ENCODE results near the gene CDK16. TPM values are rescaled to one million over a fixed set of nuclear protein-coding genes. Genes with fewer than 3 reads are reported as not detected.

CDK16 gene
- total and polyA plus RNA-seq, 2 of the 13 experiments (the other 11 are each of a cell fraction or from before 2014, with no cell fraction given): 64.5 to 225 TPM

DNA sequence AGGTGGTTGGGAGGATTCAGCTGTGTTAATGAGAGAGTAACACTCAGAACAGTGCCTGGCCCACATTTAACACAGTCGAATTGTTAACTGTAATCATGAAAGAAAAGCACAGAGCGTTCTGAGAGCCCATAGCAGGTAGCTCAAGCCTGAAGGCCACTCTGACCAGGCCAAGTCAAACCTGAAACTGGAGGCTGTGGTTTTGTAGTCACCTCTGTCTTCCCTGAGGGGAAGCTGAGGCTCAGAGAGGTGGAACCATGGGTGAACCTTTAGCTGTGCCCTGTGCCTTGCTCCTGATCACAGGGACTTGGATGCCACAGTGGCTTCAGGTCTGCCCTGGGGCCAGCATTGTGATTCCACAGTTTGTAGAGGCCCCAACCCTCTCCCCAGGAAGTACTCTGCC lies 41.4 kb upstream of the CDK16 start:
- CTCF ChIA-PET (ENCODE audit: low intra/inter-chr PET ratio, low total read pairs): no interaction called here
- Histone ChIP-seq H3K79me2 (ENCODE audit: insufficient read depth, low read length) (no peaks in the 10 kb centered on the region), H3K4me3 (replicated peaks in 1 of 3; ENCODE audit: insufficient read depth in 1 of 3, low read depth in 2 of 3, low read length in 3 of 3) (no peak overlapping the region), H3K4me2 (ENCODE audit: low read depth, low read length) (no peak overlapping the region), H3K9ac (ENCODE audit: insufficient read depth, low read depth, low read length) (no peak overlapping the region), H4K20me1 (ENCODE audit: insufficient read depth, low read length) (no peaks in the 10 kb centered on the region), H3K27me3 (ENCODE audit: control insufficient read depth in 1 of 2, insufficient read depth in 2 of 2, low read length in 2 of 2) (no peaks in the 10 kb centered on the region), H3K4me1 (ENCODE audit: insufficient read depth, low read length) (no peaks in the 10 kb centered on the region), H3K9me3 (ENCODE audit: low read length) (no peaks in the 10 kb centered on the region), H3K36me3 (replicated peaks in 1 of 2; ENCODE audit: control insufficient read depth in 1 of 2, insufficient read depth in 2 of 2, low read length in 2 of 2) (peaks cover 21 to 39% of the 10 kb centered on the region in 2 experiments), H3K27ac (ENCODE audit: extremely low read length, insufficient read depth, low read length) (no peak overlapping the region), H2AFZ (ENCODE audit: low read length) (no peak overlapping the region)
- FAIRE-seq: no peak
- WGBS (ENCODE audit: low lambda C conversion rate): 50% methylated on average over 2 of the region's 2 CpGs
- no peak for ATAC-seq
- intact Hi-C loops (cut with micrococcal nuclease; ENCODE audit: unreplicated experiment): no loop called here
- POLR2A ChIA-PET: no interaction called here
- in situ Hi-C loops (cut with HindIII; ENCODE audit: extremely low pct_ligation_motif_present, low pct_unique_long_range_greater_than_20kb): no loop called here
- TF ChIP-seq ZNF549 (CRISPR knock-in tag; IDR thresholded peaks at IDR 0.05) (no peak), KDM3A (CRISPR knock-in tag; IDR thresholded peaks at IDR 0.05; ENCODE audit: low read depth) (no peak), ZNF431 (CRISPR knock-in tag; IDR thresholded peaks at IDR 0.05; ENCODE audit: borderline replicate concordance, low read depth) (no peak)
- BruUV-seq (replicated peaks): no TSS peak
- DNase-seq (ENCODE audit: low spot score): no peak

DNA sequence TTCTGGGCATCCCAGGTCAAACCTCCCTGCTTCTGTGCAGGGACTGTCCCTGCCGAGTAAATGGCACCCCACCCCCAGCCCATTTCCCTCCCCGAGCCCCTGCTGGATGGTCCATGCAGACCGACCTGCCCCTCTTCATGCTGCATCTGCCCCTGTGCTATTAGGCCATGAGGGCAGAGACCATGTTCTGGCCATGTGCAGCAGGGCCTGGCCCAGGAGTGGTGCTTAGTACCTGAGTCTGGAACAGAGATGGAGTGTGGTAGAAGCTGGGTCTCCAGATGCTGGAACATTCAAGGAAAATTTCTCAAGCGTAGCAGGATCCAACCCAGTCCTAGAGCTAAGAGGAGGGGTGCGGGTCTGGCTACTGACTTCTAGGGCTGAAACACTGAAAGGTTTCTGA lies 40.1 kb upstream of the CDK16 start:
- Histone ChIP-seq H3K9me3 (ENCODE audit: low read length) (no peaks in the 10 kb centered on the region), H2AFZ (ENCODE audit: low read length) (no peak overlapping the region), H3K4me2 (ENCODE audit: low read depth, low read length) (no peak overlapping the region), H3K36me3 (replicated peaks in 1 of 2; ENCODE audit: control insufficient read depth in 1 of 2, insufficient read depth in 2 of 2, low read length in 2 of 2) (peaks cover 19 to 41% of the 10 kb centered on the region in 2 experiments), H3K9ac (ENCODE audit: insufficient read depth, low read depth, low read length) (no peak overlapping the region), H3K4me1 (ENCODE audit: insufficient read depth, low read length) (no peaks in the 10 kb centered on the region), H3K79me2 (ENCODE audit: insufficient read depth, low read length) (no peaks in the 10 kb centered on the region), H3K27me3 (ENCODE audit: control insufficient read depth in 1 of 2, insufficient read depth in 2 of 2, low read length in 2 of 2) (no peaks in the 10 kb centered on the region), H4K20me1 (ENCODE audit: insufficient read depth, low read length) (no peaks in the 10 kb centered on the region), H3K4me3 (replicated peaks in 1 of 3; ENCODE audit: insufficient read depth in 1 of 3, low read depth in 2 of 3, low read length in 3 of 3) (no peak overlapping the region), H3K27ac (ENCODE audit: extremely low read length, insufficient read depth, low read length) (no peak overlapping the region)
- in situ Hi-C loops (cut with HindIII; ENCODE audit: extremely low pct_ligation_motif_present, low pct_unique_long_range_greater_than_20kb) (no loop called here), intact Hi-C loops (cut with micrococcal nuclease; ENCODE audit: unreplicated experiment) (no loop called here)
- FAIRE-seq (no peak), DNase-seq (ENCODE audit: low spot score) (no peak), ATAC-seq (no peak)
- BruUV-seq (replicated peaks): no TSS peak
- WGBS (ENCODE audit: low lambda C conversion rate): 99% methylated on average over 5 of the region's 5 CpGs
- ChIA-PET CTCF (ENCODE audit: low intra/inter-chr PET ratio, low total read pairs) (no interaction called here), POLR2A (no interaction called here)
- TF ChIP-seq, protein P1, sequence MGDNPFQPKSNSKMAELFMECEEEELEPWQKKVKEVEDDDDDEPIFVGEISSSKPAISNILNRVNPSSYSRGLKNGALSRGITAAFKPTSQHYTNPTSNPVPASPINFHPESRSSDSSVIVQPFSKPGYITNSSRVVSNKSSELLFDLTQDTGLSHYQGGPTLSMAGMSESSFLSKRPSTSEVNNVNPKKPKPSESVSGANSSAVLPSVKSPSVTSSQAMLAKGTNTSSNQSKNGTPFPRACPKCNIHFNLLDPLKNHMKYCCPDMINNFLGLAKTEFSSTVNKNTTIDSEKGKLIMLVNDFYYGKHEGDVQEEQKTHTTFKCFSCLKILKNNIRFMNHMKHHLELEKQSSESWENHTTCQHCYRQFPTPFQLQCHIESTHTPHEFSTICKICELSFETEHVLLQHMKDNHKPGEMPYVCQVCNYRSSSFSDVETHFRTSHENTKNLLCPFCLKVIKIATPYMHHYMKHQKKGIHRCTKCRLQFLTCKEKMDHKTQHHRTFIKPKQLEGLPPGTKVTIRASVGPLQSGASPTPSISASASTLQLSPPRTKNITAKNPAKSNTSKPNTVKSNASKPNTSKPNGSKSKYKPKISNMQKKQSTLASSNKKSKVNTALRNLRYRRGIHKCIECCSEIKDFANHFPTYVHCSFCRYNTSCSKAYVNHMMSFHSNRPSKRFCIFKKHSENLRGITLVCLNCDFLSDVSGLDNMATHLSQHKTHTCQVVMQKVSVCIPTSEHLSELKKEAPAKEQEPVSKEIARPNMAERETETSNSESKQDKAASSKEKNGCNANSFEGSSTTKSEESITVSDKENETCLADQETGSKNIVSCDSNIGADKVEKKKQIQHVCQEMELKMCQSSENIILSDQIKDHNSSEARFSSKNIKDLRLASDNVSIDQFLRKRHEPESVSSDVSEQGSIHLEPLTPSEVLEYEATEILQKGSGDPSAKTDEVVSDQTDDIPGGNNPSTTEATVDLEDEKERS (CRISPR knock-in tag; IDR thresholded peaks at IDR 0.05): no peak
- TF ChIP-seq, protein P2, sequence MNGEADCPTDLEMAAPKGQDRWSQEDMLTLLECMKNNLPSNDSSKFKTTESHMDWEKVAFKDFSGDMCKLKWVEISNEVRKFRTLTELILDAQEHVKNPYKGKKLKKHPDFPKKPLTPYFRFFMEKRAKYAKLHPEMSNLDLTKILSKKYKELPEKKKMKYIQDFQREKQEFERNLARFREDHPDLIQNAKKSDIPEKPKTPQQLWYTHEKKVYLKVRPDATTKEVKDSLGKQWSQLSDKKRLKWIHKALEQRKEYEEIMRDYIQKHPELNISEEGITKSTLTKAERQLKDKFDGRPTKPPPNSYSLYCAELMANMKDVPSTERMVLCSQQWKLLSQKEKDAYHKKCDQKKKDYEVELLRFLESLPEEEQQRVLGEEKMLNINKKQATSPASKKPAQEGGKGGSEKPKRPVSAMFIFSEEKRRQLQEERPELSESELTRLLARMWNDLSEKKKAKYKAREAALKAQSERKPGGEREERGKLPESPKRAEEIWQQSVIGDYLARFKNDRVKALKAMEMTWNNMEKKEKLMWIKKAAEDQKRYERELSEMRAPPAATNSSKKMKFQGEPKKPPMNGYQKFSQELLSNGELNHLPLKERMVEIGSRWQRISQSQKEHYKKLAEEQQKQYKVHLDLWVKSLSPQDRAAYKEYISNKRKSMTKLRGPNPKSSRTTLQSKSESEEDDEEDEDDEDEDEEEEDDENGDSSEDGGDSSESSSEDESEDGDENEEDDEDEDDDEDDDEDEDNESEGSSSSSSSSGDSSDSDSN (CRISPR knock-in tag; IDR thresholded peaks at IDR 0.05): no peak
- TF ChIP-seq SMYD3 (CRISPR knock-in tag; IDR thresholded peaks at IDR 0.05) (no peak), CBFB (CRISPR knock-in tag; IDR thresholded peaks at IDR 0.05) (no peak), ZNF674 (CRISPR knock-in tag; IDR thresholded peaks at IDR 0.05; ENCODE audit: low read depth) (no peak), ZFP62 (CRISPR knock-in tag; IDR thresholded peaks at IDR 0.05) (no peak)

Data from HepG2 (cell line).